ENCODE data around the gene SERINC5.
A peak's percentile ranks its signal among the peaks of the same experiment; 100 is the strongest.

GRCh38 chr5:80246995-80247729 lies 8.7 kb downstream of the SERINC5 start:
- TF ChIP-seq POLR2A (IDR thresholded peaks at IDR 0.05; ENCODE audit: extremely low read depth, insufficient read length) (no peak), CTCF (IDR thresholded peaks at IDR 0.05; ENCODE audit: low read depth, low read length) (no peak), MAX (IDR thresholded peaks at IDR 0.05; ENCODE audit: low read depth, low read length) (peak; percentile 50; the same call in 1 of the 2 replicates), MYC (IDR thresholded peaks at IDR 0.05; ENCODE audit: low read depth, low read length) (no peak; the same call in 1 of the 2 replicates)

Measured in NB4 (cell line).